NB4 (cell line): ENCODE measurements around the gene DYSF.

ENCODE experiments used
- DNase-seq: peaks from one replicate; pipeline ENCODE4 v3.0.0; 2010; ENCODE audit warnings: low read depth
- H3K4me3 ChIP-seq: one replicate; pipeline ENCODE4 v1.5.1; 2011; ENCODE audit warnings: mild to moderate bottlenecking, low read depth, low read length, moderate library complexity
- MYC ChIP-seq: IDR thresholded peaks from 2 replicates; pipeline ENCODE4 v1.6.1; 2011; ENCODE audit warnings: low read depth, low read length
- POLR2A ChIP-seq: IDR thresholded peaks from 2 replicates; pipeline ENCODE4 v1.6.1; 2011; ENCODE audit warnings: mild to moderate bottlenecking; ENCODE audit not compliant: insufficient read length; ENCODE audit errors: extremely low read depth
- TF ChIP-seq, protein P1 (sequence below): IDR thresholded peaks from 2 replicates; pipeline ENCODE4 v1.6.1; 2011; ENCODE audit warnings: low read depth, low read length
- TF ChIP-seq, protein P2 (sequence below): IDR thresholded peaks from one replicate; pipeline ENCODE4 v1.5.1; 2012; ENCODE audit warnings: low read depth, low read length

DYSF gene

DNA sequence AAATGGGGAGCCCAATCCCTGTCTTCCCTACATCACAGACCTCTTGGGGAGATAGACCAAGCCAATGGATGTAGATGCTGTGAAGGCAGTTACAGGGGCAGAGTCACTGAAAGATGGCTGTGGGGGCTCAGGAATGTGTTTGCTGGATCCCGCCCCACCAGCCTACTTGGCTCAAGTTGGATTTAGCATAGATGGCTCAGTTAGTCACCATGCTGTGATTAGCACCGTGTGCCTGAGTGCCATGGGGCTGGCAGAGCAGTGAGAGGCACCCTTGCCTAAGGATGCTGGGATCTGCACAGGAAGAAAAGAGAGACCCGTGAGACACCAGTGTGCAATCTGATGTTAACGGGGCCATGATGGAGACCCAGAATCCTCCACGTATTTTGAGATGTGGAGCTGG is 228.3 kb downstream of the DYSF start:
- H3K4me3 ChIP-seq = no peak overlapping the region
- TF ChIP-seq, protein P1, sequence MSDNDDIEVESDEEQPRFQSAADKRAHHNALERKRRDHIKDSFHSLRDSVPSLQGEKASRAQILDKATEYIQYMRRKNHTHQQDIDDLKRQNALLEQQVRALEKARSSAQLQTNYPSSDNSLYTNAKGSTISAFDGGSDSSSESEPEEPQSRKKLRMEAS = no peak
- TF ChIP-seq MYC (no peak), POLR2A (no peak)
- TF ChIP-seq, protein P2, sequence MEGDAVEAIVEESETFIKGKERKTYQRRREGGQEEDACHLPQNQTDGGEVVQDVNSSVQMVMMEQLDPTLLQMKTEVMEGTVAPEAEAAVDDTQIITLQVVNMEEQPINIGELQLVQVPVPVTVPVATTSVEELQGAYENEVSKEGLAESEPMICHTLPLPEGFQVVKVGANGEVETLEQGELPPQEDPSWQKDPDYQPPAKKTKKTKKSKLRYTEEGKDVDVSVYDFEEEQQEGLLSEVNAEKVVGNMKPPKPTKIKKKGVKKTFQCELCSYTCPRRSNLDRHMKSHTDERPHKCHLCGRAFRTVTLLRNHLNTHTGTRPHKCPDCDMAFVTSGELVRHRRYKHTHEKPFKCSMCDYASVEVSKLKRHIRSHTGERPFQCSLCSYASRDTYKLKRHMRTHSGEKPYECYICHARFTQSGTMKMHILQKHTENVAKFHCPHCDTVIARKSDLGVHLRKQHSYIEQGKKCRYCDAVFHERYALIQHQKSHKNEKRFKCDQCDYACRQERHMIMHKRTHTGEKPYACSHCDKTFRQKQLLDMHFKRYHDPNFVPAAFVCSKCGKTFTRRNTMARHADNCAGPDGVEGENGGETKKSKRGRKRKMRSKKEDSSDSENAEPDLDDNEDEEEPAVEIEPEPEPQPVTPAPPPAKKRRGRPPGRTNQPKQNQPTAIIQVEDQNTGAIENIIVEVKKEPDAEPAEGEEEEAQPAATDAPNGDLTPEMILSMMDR = no peak
- no peak for DNase-seq

DNA sequence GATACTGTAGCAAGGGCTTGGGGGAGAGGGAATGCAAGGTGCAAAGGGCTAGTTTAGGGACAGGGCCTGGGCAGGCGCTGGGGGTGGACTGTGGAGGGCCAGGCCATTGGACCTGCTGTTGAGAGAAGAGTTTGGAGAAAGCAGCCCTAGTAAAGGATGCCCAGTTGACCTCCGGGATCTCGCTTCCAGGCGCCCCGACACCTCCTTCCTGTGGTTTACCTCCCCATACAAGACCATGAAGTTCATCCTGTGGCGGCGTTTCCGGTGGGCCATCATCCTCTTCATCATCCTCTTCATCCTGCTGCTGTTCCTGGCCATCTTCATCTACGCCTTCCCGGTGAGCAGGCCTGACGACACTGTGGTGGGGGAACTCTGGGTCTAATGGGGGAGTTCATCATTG is 229.0 kb downstream of the DYSF start:
- no peak for TF ChIP-seq POLR2A
- no peak for DNase-seq
- no peak overlapping the region for H3K4me3 ChIP-seq

DNA sequence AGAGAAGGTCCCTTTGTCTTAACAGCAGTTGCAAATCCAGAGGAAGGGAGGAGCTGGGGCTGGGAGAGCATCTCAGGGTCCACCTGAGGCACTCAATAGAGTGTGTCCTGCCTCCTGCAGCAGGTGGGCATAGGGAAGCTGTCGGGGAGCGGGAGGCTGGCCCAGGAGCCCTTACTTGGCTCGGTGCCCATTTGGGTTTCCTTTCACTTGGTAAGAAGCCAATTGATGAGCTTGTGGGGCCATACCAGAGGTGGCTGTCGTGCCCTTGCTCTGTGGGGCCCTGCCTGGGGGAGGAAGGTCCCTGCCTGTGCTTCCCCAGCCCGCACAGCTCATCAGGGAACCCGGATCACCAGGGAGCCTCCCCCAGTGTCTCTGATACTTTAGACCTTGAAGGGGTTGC is 229.7 kb downstream of the DYSF start:
- DNase-seq = no peak
- no peak overlapping the region for H3K4me3 ChIP-seq
- TF ChIP-seq, protein P2 = no peak
- TF ChIP-seq POLR2A (no peak), MYC (no peak)
- TF ChIP-seq, protein P1 = no peak

DNA sequence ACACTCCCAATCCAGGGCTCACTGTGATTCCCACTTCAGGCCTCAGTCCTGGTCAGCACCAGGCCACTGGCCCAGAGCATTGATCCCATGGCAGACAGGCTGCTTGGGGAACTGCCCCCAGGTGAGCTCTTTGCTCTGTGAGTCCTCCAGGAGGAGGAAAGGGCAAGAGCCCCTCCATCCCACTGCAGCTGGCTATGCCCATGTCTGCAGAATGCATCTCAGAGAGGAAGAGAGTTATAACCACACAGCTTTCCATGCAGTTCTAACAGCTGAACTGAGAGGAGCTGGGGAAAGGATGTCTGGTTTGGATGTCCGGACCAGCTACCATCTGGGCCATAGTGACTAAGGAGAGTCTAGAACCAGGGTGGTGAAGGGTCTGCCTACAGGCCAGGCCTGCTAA is 230.3 kb downstream of the DYSF start:
- no peak for DNase-seq
- no peak overlapping the region for H3K4me3 ChIP-seq
- TF ChIP-seq MYC (no peak), POLR2A (no peak)
- TF ChIP-seq, protein P2 = no peak
- TF ChIP-seq, protein P1 = no peak

DNA sequence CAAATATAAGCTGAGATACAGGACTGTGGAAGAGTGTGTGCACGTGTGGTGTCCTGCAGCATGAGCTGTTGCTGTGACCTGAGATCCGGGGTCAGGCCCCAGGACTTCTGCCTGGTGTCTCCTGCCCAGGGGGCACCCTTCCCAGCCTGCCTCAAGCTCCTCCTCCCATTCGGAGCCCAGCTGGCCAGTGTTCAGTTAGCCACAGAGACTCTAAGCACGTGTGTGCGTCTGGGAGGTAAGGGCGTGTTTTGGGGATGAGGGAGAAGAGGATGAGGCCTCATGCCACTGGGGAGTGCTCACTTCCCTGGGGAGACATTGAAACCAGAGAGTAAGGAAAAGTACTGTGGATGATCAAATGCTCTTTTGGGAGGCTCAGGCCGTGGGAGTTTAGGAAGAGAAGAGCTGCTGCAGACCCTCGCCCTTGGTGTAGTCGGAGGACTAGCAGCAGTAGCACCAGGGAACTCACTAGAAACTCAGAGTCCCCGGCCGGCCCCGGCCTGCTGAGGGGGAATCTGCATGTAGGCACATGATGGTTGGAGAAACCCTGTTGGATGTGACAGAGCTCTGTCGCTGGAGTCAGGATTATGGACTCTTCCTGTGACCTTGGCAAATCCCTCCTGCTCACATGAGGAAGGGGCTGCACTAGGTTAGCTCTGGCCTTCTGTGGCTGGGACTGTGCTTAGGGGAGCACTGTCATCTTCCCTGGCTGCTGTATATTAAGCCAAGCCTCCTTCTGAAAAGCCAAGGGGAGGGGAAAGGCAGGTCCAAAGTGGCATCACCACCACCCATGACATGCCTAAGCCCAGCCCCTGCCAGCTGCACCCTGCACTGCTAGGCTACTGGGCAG is 231.1 kb downstream of the DYSF start:
- no peak overlapping the region for H3K4me3 ChIP-seq
- DNase-seq = no peak
- TF ChIP-seq, protein P2 = no peak
- TF ChIP-seq MYC (no peak), POLR2A (no peak)
- TF ChIP-seq, protein P1 = no peak

DNA sequence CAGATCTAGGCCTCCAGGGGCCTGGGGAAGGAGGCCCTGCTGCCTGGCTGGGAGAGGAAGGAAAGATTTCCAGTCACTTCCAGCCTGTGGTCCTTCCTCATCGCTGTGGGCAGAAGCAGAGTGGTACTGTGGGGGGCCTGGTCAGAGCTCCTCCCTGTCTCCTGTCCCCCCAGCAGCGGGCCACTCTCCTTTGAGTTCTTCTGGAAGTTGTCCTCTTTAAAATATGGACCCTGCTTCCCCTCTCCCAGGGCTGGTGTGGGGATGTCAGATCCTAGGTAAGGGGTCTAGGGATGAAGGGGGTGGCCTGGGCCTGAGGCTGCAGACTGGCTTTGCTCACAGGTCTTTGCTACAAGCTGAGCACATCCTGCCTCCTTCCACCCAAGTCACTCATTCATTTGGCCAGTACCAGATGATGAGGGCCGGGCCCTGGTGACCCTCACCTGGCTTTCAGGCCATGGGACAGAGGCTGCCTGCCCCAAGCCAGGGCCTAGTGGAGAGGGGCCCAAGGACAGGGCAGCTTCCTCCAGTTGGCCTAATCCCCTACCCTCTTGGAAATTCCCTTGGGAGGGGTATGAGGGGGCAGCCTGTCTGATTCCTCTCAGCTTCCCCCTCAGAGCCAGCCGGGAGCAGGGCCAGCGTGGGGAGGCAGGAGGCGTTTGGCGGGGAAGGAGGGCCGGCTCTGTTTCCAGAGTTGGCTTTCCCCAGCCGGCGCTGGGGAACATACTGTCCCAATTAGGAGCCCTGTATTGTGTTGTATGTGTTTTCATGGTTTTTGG is 231.9 kb downstream of the DYSF start:
- H3K4me3 ChIP-seq = no peak overlapping the region
- no peak for DNase-seq
- TF ChIP-seq, protein P2 = no peak
- TF ChIP-seq, protein P1 = no peak
- TF ChIP-seq POLR2A = no peak
- no peak for TF ChIP-seq MYC
